Breast epithelium (tissue), 4 donors: ENCODE data around the gene NFKB1. TPM values are rescaled to one million over a fixed set of nuclear protein-coding genes. Genes with fewer than 3 reads are reported as not detected.

Source experiments
- DNase-seq, 2 donors: peaks; one replicate each; pipeline ENCODE4 v3.0.0-alpha.2; 2019; ENCODE audit warnings: low spot score in 2 of 2
- H3K27ac ChIP-seq, 2 donors: fragments of 200-600 bp; sonication (generic) in 1 of 2; one replicate each; pipeline ENCODE4 v1.5.1; 2016 to 2019; ENCODE audit warnings: mild to moderate bottlenecking in 1 of 2
- H3K27me3 ChIP-seq, 2 donors: fragments of 200-600 bp; sonication (generic) in 1 of 2; one replicate each; pipeline versions ENCODE4 v1.5.1 to v1.6.0; 2017 to 2019; ENCODE audit warnings: control low read depth in 1 of 2, mild to moderate bottlenecking in 1 of 2
- H3K36me3 ChIP-seq: fragments of 200-600 bp; one replicate; pipeline ENCODE4 v1.5.1; 2019
- H3K4me1 ChIP-seq, 2 donors: fragments of 200-600 bp; sonication (generic); one replicate each; pipeline ENCODE4 v1.5.1; 2016 to 2019; ENCODE audit warnings: control low read depth in 1 of 2
- H3K4me3 ChIP-seq, 3 donors: fragments of 200-600 bp; sonication (generic); 1 replicate in 2 of 3; 2 replicates in 1 of 3; pipeline ENCODE4 v1.5.1; 2016 to 2019; ENCODE audit warnings: mild to moderate bottlenecking in 3 of 3, moderate library complexity in 2 of 3
- H3K9me3 ChIP-seq, 2 donors: fragments of 200-600 bp; sonication (generic) in 1 of 2; one replicate each; pipeline ENCODE4 v1.5.1; 2016 to 2019; ENCODE audit warnings: control low read depth in 1 of 2
- CTCF ChIP-seq, 3 donors: fragments of 450-650 bp; IDR thresholded peaks; one replicate each; pipeline ENCODE4 v1.5.1; 2016 to 2017; ENCODE audit warnings: antibody characterized with exemption in 3 of 3, mild to moderate bottlenecking in 3 of 3, moderate library complexity in 3 of 3
- POLR2A ChIP-seq: fragments of 450-650 bp; IDR thresholded peaks from one replicate; pipeline ENCODE4 v1.6.1; 2016; ENCODE audit warnings: antibody characterized with exemption, mild to moderate bottlenecking, moderate library complexity
- POLR2AphosphoS5 ChIP-seq, 3 donors: sonication (generic); formaldehyde crosslinking; IDR thresholded peaks; one replicate each; pipeline ENCODE4 v1.6.1; 2017; ENCODE audit warnings: antibody characterized with exemption in 3 of 3
- intact Hi-C: fragments of 100-400 bp; cut with DNase I; formaldehyde crosslinking; loops from one replicate; pipeline ENCODE4 v1.15.1; 2023; ENCODE audit warnings: low total_unique reads
- total RNA-seq, 3 donors: library from RNA; depleted of rRNA; stranded (reverse); fragments of >200 nt; gene quantifications; one replicate each; pipeline ENCODE4 v1.1.0, GENCODE V29; 2016

NFKB1 gene
- total RNA-seq, 3 donors from 2014 or later: 30.2 to 52.5 (median 42.6) TPM

DNA sequence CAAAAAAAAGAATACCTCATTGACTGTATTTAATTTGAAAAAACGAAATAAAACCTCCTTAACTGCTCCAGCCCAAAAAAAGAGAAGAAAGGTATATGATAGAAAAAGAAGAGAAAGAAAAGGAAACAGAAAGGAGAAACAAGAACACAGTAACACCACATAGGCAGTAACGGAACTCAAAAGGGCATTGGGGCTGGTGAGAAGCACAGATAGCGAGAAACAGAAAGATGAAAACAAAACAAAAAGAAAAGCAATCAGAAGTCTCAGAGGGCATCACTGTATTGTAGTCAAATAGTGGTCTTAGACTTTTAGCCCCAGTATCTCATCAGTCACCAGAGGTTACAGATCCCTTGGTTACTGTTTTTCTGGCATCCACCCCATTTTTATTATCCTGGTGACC lies 88.6 kb downstream of the NFKB1 start:
- Histone ChIP-seq H3K4me1 (no peaks in the 10 kb centered on the region), H3K4me3 (no peak overlapping the region), H3K27ac (no peak overlapping the region), H3K9me3 (peaks cover 4% of the 10 kb centered on the region in 2 donors), H3K36me3 (no peaks in the 10 kb centered on the region), H3K27me3 (no peaks in the 10 kb centered on the region)
- intact Hi-C loops: loop anchor here (1.0 kb wide), 1 partner anchor 25 kb away; no protein-coding TSS in a partner anchor
- DNase-seq: no peak
- TF ChIP-seq POLR2A (no peak), CTCF (IDR thresholded peaks at IDR 0.05) (no peak), POLR2AphosphoS5 (IDR thresholded peaks at IDR 0.05) (no peak)

DNA sequence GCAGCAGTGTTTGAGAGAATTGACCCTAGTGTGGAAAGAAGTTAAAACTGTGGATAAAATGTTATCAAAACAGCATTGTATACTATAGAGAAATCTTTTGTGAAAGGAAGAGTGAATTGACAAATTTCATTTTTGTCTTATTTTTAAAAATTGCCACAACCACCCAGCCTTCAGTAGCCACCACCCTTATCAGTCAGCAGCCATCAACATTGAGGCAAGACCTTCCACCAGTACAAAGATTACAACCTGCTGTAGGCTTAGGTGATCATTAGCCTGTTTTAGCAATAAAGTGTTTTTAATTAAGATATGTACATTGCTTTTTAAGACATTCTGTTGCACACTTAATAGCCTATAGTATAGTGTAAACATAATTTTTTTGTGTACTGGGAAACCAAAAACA lies 91.1 kb downstream of the NFKB1 start:
- peaks cover 3% of the 10 kb centered on the region for H3K36me3 ChIP-seq
- intact Hi-C loops: no loop called here
- no peak for DNase-seq

DNA sequence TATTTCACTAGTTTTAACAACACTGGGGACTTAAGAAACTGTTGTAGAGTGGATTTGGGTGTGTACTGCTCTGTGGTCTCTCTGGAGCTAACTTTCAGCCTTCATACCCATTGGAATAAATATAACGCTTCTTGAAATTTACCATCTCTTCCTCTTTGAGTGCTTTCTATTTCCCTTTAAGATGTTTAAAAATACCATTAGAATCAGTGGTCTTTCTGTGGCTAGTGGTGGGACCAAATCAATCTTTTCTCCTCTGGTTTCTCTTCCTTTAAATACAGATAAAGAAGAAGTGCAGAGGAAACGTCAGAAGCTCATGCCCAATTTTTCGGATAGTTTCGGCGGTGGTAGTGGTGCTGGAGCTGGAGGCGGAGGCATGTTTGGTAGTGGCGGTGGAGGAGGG lies 92.0 kb downstream of the NFKB1 start:
- Histone ChIP-seq H3K9me3 (peaks cover 4% of the 10 kb centered on the region in 2 donors), H3K27ac (no peak overlapping the region), H3K36me3 (peaks cover 3% of the 10 kb centered on the region), H3K27me3 (no peaks in the 10 kb centered on the region), H3K4me3 (no peak overlapping the region), H3K4me1 (no peaks in the 10 kb centered on the region)
- no peak for DNase-seq
- TF ChIP-seq CTCF (IDR thresholded peaks at IDR 0.05): no peak
- no peak for TF ChIP-seq POLR2AphosphoS5 (IDR thresholded peaks at IDR 0.05)
- TF ChIP-seq POLR2A: no peak
- intact Hi-C loops: no loop called here

More for the DNA sequence above, 91.1 kb downstream of the NFKB1 start:
- Histone ChIP-seq H3K9me3 (peaks cover 4% of the 10 kb centered on the region in 2 donors), H3K27me3 (no peaks in the 10 kb centered on the region), H3K27ac (no peak overlapping the region), H3K4me3 (no peak overlapping the region), H3K4me1 (no peaks in the 10 kb centered on the region)
- TF ChIP-seq POLR2A (no peak), POLR2AphosphoS5 (IDR thresholded peaks at IDR 0.05) (no peak), CTCF (IDR thresholded peaks at IDR 0.05) (no peak)

DNA sequence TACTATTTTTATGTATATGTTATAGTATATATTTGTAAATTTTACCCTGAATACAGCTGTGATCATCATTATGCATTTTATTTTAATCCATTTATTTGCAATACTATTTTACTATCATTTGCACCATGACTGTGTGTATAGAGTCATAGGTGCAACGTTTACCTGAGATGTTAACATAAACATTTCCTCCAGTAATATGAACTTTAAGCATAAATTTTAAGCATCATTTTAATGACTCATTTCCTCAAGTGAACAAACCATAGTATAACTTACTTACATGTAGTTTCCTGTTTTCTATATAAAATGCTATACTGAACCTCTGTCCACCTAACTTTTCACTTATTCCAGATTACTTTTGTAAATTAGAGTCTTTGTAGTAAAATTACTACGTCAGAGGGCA lies 92.8 kb downstream of the NFKB1 start:
- Histone ChIP-seq H3K27me3 (no peaks in the 10 kb centered on the region), H3K4me1 (no peaks in the 10 kb centered on the region), H3K36me3 (peaks cover 3% of the 10 kb centered on the region), H3K4me3 (no peak overlapping the region), H3K9me3 (peaks cover 4% of the 10 kb centered on the region in 2 donors), H3K27ac (no peak overlapping the region)
- TF ChIP-seq POLR2A (no peak), POLR2AphosphoS5 (IDR thresholded peaks at IDR 0.05) (no peak), CTCF (IDR thresholded peaks at IDR 0.05) (no peak)
- intact Hi-C loops: no loop called here
- no peak for DNase-seq

- Histone ChIP-seq H3K27ac (no peak overlapping the region), H3K4me1 (no peaks in the 10 kb centered on the region), H3K9me3 (peaks cover 0 to under 1% of the 10 kb centered on the region in 2 donors), H3K36me3 (peaks cover 3% of the 10 kb centered on the region), H3K4me3 (no peak overlapping the region), H3K27me3 (no peaks in the 10 kb centered on the region)
- DNase-seq: no peak
- TF ChIP-seq POLR2A (no peak), CTCF (IDR thresholded peaks at IDR 0.05) (no peak), POLR2AphosphoS5 (IDR thresholded peaks at IDR 0.05) (no peak)
- intact Hi-C loops: no loop called here
Measured at GRCh38 chr4:102596532-102596931, 95.4 kb downstream of the NFKB1 start.
